Transverse colon (tissue), 4 donors: ENCODE results near the gene IZUMO2.

Source experiments
- EP300 ChIP-seq: sonication (generic); formaldehyde crosslinking; IDR thresholded peaks from one replicate; pipeline ENCODE4 v1.6.1; 2017; ENCODE audit warnings: antibody characterized with exemption, low read depth
- POLR2AphosphoS5 ChIP-seq, 3 donors: sonication (generic); formaldehyde crosslinking; IDR thresholded peaks; one replicate each; pipeline ENCODE4 v1.6.1; 2016; ENCODE audit warnings: antibody characterized with exemption in 3 of 3
- TF ChIP-seq, protein P1 (sequence below), 5 experiments: fragments of 200-600 bp in 3 of 5; fragments of 450-650 bp in 2 of 5; sonication (generic) in 3 of 5; IDR thresholded peaks; 1 replicate in 2 of 5; 2 replicates in 3 of 5; pipeline ENCODE4 v1.5.1; 2016 to 2017; ENCODE audit warnings: antibody characterized with exemption in 5 of 5, inconsistent platforms in 3 of 5, mild to moderate bottlenecking in 2 of 5, moderate library complexity in 1 of 5

- TF ChIP-seq, protein P1, sequence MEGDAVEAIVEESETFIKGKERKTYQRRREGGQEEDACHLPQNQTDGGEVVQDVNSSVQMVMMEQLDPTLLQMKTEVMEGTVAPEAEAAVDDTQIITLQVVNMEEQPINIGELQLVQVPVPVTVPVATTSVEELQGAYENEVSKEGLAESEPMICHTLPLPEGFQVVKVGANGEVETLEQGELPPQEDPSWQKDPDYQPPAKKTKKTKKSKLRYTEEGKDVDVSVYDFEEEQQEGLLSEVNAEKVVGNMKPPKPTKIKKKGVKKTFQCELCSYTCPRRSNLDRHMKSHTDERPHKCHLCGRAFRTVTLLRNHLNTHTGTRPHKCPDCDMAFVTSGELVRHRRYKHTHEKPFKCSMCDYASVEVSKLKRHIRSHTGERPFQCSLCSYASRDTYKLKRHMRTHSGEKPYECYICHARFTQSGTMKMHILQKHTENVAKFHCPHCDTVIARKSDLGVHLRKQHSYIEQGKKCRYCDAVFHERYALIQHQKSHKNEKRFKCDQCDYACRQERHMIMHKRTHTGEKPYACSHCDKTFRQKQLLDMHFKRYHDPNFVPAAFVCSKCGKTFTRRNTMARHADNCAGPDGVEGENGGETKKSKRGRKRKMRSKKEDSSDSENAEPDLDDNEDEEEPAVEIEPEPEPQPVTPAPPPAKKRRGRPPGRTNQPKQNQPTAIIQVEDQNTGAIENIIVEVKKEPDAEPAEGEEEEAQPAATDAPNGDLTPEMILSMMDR (IDR thresholded peaks at IDR 0.05) = no peak
- TF ChIP-seq POLR2AphosphoS5 (IDR thresholded peaks at IDR 0.05) (peak in 2 of 3 donors; percentile 86 to 89), EP300 (no peak)
Observed at GRCh38 chr19:50189331-50189730, 26.2 kb upstream of the IZUMO2 start.
